T-helper 17 cell (primary cell): ENCODE measurements around the gene TSPAN32. TPM values are rescaled to one million over a fixed set of nuclear protein-coding genes. Genes with fewer than 3 reads are reported as not detected.

Experiments
- ATAC-seq: fragments of 150-1000 bp; cut with Tn5 transposase; 2 replicates; pipeline ENCODE4 v1.10.0; 2021; ENCODE audit warnings: mild to moderate bottlenecking, moderate library complexity
- DNase-seq, 3 donors: peaks; one replicate each; pipeline versions ENCODE4 v3.0.0 to v3.0.0-alpha.2; 2020 to 2021
- H3K9me3 ChIP-seq: one replicate; pipeline ENCODE4 v1.7.0; 2013; ENCODE audit warnings: low read length, mild to moderate bottlenecking; ENCODE audit not compliant: control insufficient read depth, poor library complexity, severe bottlenecking
- H3K27ac Mint-ChIP-seq: one replicate; pipeline ENCODE4 v1.8.0; 2022; ENCODE audit warnings: mild to moderate bottlenecking, moderate library complexity, mixed read lengths
- H3K27me3 Mint-ChIP-seq: one replicate; pipeline ENCODE4 v1.8.0; 2022; ENCODE audit warnings: mixed read lengths
- H3K36me3 Mint-ChIP-seq: one replicate; pipeline ENCODE4 v1.8.0; 2022; ENCODE audit warnings: low read depth, mixed read lengths
- H3K4me1 Mint-ChIP-seq: one replicate; pipeline ENCODE4 v1.8.0; 2022; ENCODE audit warnings: mild to moderate bottlenecking, mixed read lengths
- H3K4me3 Mint-ChIP-seq: one replicate; pipeline ENCODE4 v1.8.0; 2022; ENCODE audit warnings: mild to moderate bottlenecking, moderate library complexity, mixed read lengths
- total RNA-seq, 4 donors: library from RNA in 2 of 4; stranded (reverse) in 2 of 4; gene quantifications; one replicate each; pipeline ENCODE4 v1.2.3 and lab custom pipeline; 2022 to 2026

The TSPAN32 gene
- total RNA-seq, 2 donors from 2014 or later, result 65.7 to 93.2 TPM

DNA sequence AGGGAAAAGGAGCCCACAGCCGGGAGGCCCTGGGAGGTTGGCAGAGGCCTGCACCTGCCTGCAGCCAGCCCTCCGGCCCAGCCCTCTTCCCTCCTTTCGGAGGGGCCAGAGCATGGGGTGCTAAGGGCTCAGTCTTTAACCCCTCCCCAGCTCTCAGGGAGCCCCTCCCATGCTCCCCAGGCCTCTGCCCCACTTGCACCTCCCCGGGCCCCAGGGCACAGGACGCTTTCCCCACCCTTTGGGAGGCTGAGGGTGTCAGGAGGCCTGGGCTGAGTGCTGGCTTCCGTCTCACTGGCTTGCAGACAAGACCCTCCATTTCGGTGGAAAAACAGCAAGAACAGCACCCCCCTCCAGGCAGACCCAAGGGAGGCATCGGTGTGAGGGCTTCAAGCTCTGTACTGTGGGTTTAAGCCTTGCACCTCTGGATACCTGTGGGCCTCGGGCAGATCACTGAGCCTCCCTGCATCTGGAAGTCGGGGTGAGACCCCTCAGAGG lies 38.7 kb upstream of the TSPAN32 start:
- DNase-seq, result no peak
- Mint-ChIP-seq H3K36me3 (no peaks in the 10 kb centered on the region), H3K4me3 (no peak overlapping the region), H3K4me1 (peaks cover 15% of the 10 kb centered on the region), H3K27me3 (peaks cover 9% of the 10 kb centered on the region), H3K27ac (no peak overlapping the region)
- H3K9me3 ChIP-seq, result no peaks in the 10 kb centered on the region
- no peak for ATAC-seq

GRCh38 chr11:2263724-2264360 lies 38.0 kb upstream of the TSPAN32 start:
- H3K27me3 Mint-ChIP-seq, result peaks cover 10% of the 10 kb centered on the region
- no peak for DNase-seq
- no peak for ATAC-seq
- no peaks in the 10 kb centered on the region for H3K36me3 Mint-ChIP-seq
- H3K27ac Mint-ChIP-seq, result no peak overlapping the region
- H3K4me3 Mint-ChIP-seq, result no peak overlapping the region
- peaks cover 18% of the 10 kb centered on the region for H3K4me1 Mint-ChIP-seq
- no peaks in the 10 kb centered on the region for H3K9me3 ChIP-seq

DNA sequence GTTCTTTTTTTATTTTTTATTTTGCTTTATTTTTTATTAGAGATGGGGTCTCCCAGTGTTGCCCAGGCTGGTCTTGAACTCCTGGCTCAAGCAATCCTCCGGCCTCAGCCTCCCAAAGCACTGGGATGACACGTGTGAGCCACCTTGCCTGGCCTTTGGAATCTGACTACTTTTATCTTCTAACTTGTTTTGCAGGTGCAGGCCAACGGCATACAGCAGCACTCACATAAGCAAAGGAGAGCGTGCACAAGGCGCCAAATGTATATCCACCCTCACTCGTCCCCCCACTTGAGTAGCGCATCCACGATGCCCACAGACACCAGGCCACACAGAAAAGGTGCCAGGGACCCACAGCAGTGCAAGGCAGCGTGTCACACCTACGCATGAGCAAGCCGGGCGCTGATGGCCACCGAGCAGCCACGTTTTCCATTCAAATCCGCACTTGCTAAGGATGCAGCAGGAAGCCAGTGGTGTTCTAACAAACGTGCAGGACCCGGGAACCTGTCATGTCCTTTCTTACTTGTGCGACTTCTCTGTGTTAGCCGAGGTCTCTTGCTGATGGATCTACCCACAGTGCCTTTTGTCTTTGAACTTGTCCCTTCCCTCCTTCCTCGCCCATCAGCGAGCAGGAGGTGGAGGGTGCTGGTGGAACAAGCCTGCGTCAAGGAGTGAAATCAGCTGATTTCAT lies 37.3 kb upstream of the TSPAN32 start:
- no peak overlapping the region for H3K27ac Mint-ChIP-seq
- ATAC-seq, result no peak

GRCh38 chr11:2265396-2265795 lies 36.4 kb upstream of the TSPAN32 start:
- ATAC-seq (peak; percentile 47), DNase-seq (no peak)
- H3K27ac Mint-ChIP-seq, result no peak overlapping the region
- no peaks in the 10 kb centered on the region for H3K36me3 Mint-ChIP-seq
- no peaks in the 10 kb centered on the region for H3K9me3 ChIP-seq
- peaks cover 19% of the 10 kb centered on the region for H3K4me1 Mint-ChIP-seq
- peak overlapping the region; percentile 80 for H3K4me3 Mint-ChIP-seq
- peaks cover 10% of the 10 kb centered on the region for H3K27me3 Mint-ChIP-seq

More for the DNA sequence above, 37.3 kb upstream of the TSPAN32 start:
- Mint-ChIP-seq H3K4me1 (peaks cover 18% of the 10 kb centered on the region), H3K27me3 (peaks cover 10% of the 10 kb centered on the region), H3K36me3 (no peaks in the 10 kb centered on the region), H3K4me3 (no peak overlapping the region)
- H3K9me3 ChIP-seq, result no peaks in the 10 kb centered on the region
- no peak for DNase-seq

- Mint-ChIP-seq H3K4me1 (peaks cover 21% of the 10 kb centered on the region), H3K27ac (no peak overlapping the region), H3K27me3 (peaks cover 10% of the 10 kb centered on the region), H3K36me3 (no peaks in the 10 kb centered on the region), H3K4me3 (peak overlapping the region; percentile 80)
- no peaks in the 10 kb centered on the region for H3K9me3 ChIP-seq
- DNase-seq, result no peak
- ATAC-seq, result no peak
These were observed 35.8 kb upstream of the TSPAN32 start for GRCh38 chr11:2265854-2266585.

DNA sequence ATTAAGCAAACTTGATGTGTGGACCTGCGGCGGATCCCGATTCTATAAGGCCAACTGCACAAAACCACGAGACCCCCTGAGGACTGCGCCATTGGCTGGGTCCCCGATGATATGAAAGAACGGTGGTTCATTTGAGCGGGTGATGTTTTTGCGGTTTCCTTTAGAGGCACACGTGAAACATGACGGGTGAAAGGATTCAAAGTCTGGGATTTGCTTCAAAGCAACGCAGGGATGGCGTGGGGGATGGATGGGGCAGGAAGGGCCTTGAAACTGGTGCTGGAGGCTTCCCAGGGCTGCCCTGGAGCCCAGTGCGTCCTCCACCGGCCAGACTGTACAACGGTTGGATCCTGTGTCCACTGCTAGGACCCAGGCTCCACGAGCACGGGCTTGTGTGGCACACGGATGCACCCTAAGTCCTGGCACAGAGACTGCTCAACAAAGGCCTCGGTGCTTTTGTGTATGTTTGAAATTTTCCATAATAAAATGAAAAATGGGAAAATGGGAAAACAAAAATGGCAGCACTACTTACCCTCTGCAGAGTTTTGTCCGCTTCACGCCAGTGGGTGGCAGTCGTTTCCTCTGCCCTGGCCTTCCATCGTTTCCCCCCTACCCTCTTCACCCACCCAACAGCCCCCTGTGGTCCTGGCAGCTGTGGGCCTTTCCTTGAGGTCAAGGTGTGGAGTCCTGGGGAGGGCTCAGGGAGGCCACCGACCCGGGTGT lies 35.1 kb upstream of the TSPAN32 start:
- ATAC-seq (no peak), DNase-seq (no peak)
- H3K36me3 Mint-ChIP-seq, result no peaks in the 10 kb centered on the region
- H3K27ac Mint-ChIP-seq, result no peak overlapping the region
- no peaks in the 10 kb centered on the region for H3K9me3 ChIP-seq
- H3K4me1 Mint-ChIP-seq, result peaks cover 21% of the 10 kb centered on the region
- no peak overlapping the region for H3K4me3 Mint-ChIP-seq
- H3K27me3 Mint-ChIP-seq, result peaks cover 10% of the 10 kb centered on the region

DNA sequence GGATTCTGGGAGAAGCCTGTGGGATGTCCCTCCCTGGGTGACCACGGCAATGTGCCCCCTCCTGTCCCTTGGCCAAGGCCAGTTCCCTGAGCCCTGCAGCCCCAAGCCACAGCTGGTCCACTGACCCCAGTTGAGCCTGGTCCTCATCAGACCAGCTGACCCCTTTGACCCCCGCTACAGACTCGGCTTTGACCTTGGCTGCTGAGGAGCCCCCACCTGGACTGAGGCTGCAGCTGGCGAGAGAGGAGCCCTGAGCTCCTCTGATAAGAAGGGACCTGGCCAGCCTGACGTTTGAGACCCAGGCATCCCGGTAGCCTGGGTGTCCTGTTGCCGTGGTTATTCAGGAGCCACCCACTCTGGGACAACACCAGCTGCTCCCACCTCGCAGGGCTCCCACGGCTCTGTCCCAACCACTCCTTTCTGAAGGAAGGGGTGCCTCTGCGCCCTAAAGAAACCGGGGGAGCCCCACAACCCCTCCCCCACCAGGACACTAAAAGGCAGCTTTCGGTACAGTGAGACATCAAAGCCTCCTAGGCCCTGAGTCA lies 34.4 kb upstream of the TSPAN32 start:
- ATAC-seq (no peak), DNase-seq (no peak)
- H3K4me1 Mint-ChIP-seq, result peaks cover 21% of the 10 kb centered on the region
- no peak overlapping the region for H3K4me3 Mint-ChIP-seq
- no peaks in the 10 kb centered on the region for H3K9me3 ChIP-seq
- H3K27ac Mint-ChIP-seq, result no peak overlapping the region
- H3K36me3 Mint-ChIP-seq, result no peaks in the 10 kb centered on the region
- peaks cover 10% of the 10 kb centered on the region for H3K27me3 Mint-ChIP-seq

- peaks cover 21% of the 10 kb centered on the region for H3K4me1 Mint-ChIP-seq
- DNase-seq (no peak), ATAC-seq (no peak)
- no peaks in the 10 kb centered on the region for H3K9me3 ChIP-seq
- H3K27ac Mint-ChIP-seq, result no peak overlapping the region
- H3K4me3 Mint-ChIP-seq, result peak overlapping the region; percentile 66
- H3K27me3 Mint-ChIP-seq, result peaks cover 17% of the 10 kb centered on the region
- no peaks in the 10 kb centered on the region for H3K36me3 Mint-ChIP-seq
These were observed 33.7 kb upstream of the TSPAN32 start for GRCh38 chr11:2267851-2268728.

GRCh38 chr11:2268729-2269600 lies 32.8 kb upstream of the TSPAN32 start:
- H3K27me3 Mint-ChIP-seq, result peaks cover 21% of the 10 kb centered on the region
- ATAC-seq, result peak; percentile 36
- no peak overlapping the region for H3K27ac Mint-ChIP-seq
- peak overlapping the region; percentile 71 for H3K4me3 Mint-ChIP-seq
- H3K36me3 Mint-ChIP-seq, result no peaks in the 10 kb centered on the region
- no peaks in the 10 kb centered on the region for H3K9me3 ChIP-seq
- H3K4me1 Mint-ChIP-seq, result peaks cover 21% of the 10 kb centered on the region
- DNase-seq, result no peak

- Mint-ChIP-seq H3K36me3 (no peaks in the 10 kb centered on the region), H3K4me3 (peak overlapping the region; percentile 71), H3K4me1 (peaks cover 21% of the 10 kb centered on the region), H3K27ac (no peak overlapping the region), H3K27me3 (peaks cover 28% of the 10 kb centered on the region)
- DNase-seq, result peak in 1 of 3 donors; percentile 21
- H3K9me3 ChIP-seq, result no peaks in the 10 kb centered on the region
- peak; percentile 71 for ATAC-seq
These were observed 32.1 kb upstream of the TSPAN32 start for GRCh38 chr11:2269601-2270321.
